ENCODE results near the gene SLC22A23.

DNA sequence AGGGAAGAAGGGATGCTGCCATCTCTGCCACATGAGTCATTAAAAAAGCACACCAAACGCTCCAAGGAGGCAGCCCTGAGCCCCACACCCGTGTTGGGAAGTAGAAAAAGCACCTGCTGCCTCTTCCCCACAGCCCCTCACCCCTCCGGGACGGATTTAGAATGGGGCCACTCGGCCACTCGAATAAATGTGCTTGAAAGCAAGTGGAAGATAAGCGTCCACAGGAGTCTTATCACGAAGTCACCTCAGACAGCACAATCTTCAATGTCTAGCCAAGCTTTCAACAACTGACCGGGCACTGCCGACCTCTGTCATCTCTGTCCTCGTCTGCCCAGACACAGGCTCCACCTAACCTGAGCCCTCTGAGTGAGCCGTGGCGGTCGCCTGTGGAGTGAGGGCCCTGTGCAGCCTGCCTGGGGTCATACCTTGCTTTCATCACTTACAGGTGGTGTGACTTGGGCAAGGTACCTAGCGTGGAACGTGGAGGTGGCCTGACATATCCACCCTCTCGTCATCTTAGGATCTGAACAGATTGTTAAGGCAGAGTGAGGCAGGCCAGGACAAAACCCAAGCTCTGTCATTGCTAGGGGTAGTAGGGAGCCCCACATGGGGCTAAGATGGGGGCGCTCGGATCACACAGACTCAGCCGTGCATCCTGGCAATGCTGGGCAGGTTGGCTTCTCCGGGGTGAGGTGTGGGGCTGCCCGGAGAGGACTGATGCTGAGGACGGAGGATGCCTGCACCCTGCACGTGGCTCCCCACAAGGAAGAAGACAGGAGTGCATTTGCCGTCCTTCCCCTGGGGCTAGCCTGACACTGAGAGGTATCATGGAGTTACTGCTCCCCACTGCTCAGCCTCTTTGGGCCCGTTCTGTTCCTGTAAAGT lies 163.3 kb downstream of the SLC22A23 start:
- TF ChIP-seq EZH2 (IDR thresholded peaks at IDR 0.05): no peak
- no peak for TF ChIP-seq POLR2AphosphoS5 (IDR thresholded peaks at IDR 0.05; ENCODE audit: borderline replicate concordance, low read depth, low read length)

All from SK-N-MC (cell line).